H1 (cell line): ENCODE data around the gene ASAH2B. TPM values are rescaled to one million over a fixed set of nuclear protein-coding genes. Genes with fewer than 3 reads are reported as not detected.
A peak's percentile ranks its signal among the peaks of the same experiment; 100 is the strongest.

Experiments used
- CBX5 ChIP-seq: fragments of 300-800, 300-1000 bp; sonication (generic); IDR thresholded peaks from 2 replicates; pipeline ENCODE4 v1.7.1; 2016; ENCODE audit warnings: antibody characterized with exemption, low read length, low read depth
- CTCF ChIP-seq, 3 experiments: IDR thresholded peaks; 1 replicate in 2 of 3; 2 replicates in 1 of 3; pipeline versions ENCODE4 v1.5.1 to v1.6.1; 2011; ENCODE audit warnings: low read length in 3 of 3, mild to moderate bottlenecking in 3 of 3, inconsistent platforms in 2 of 3, low read depth in 1 of 3, moderate library complexity in 1 of 3; ENCODE audit not compliant: insufficient read depth in 1 of 3; ENCODE audit errors: control extremely low read depth in 1 of 3
- KDM1A ChIP-seq: fragments of 200-600, 300-600 bp; sonication (generic); IDR thresholded peaks from 2 replicates; pipeline ENCODE4 v1.7.1; 2016; ENCODE audit warnings: mild to moderate bottlenecking, low read length, borderline replicate concordance
- polyA plus RNA-seq, 7 experiments: library from polyadenylated mRNA; depleted of rRNA in 3 of 7; stranded (reverse) in 5 of 7; unstranded in 2 of 7; fragments of >200 nt in 5 of 7; fragments of 200-250 nt in 2 of 7; gene quantifications; 1 replicate in 5 of 7; 2 replicates in 1 of 7; 4 replicates in 1 of 7; pipeline versions ENCODE4 v1.2.1 to v1.2.3, GENCODE V29; 2011 to 2013; ENCODE audit warnings: missing spikeins in 2 of 7, mixed read lengths in 2 of 7
- total RNA-seq: library from RNA; stranded (reverse); fragmentation: NEBNext Ultra II Directional; extraction: Animal tissue kit (Norgen Biotek cat#: 25700); gene quantifications from 2 replicates; pipeline ENCODE4 v1.2.1, GENCODE V29; 2021

ASAH2B gene
- total and polyA plus RNA-seq, 2 of the 8 experiments (the other 6 are each of a cell fraction or from before 2014, with no cell fraction given) = 3.6 to 4.7 TPM

GRCh38 chr10:50788951-50789945 is 49.5 kb downstream of the ASAH2B start (continued):
- TF ChIP-seq KDM1A = no peak
- no peak for TF ChIP-seq CBX5
- peak in 2 of 3 experiments; percentile 53 to 56; a peak in 3 of 4 replicates for TF ChIP-seq CTCF (IDR thresholded peaks at IDR 0.05; ENCODE audit: control extremely low read depth in 1 of 3, insufficient read depth in 1 of 3, low read depth in 1 of 3, low read length in 3 of 3)
